ENCODE results near the gene RLN3. TPM values are rescaled to one million over a fixed set of nuclear protein-coding genes. Genes with fewer than 3 reads are reported as not detected.

Gene RLN3
- total and polyA plus RNA-seq, 10 of the 15 experiments (the other 5 are each of a cell fraction or from before 2014, with no cell fraction given): not detected

DNA sequence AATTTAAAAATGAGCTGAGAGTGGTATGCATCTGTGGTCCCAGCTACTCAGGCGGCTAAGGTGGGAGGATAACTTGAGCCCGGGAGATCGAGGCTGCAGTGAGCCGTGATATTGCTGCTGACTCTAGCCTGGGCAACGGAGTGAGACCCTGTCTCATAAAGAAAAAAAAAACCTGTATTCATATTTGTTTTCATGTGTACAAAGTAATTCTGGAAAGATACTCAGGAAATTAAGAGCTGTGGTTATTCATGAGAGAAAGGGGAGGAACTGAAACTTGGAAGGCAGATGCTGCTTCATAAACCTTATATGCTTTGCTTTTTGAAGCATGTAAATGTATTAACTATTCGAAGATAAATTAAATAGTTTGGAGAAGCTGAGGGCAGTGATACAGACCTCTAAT lies 8.8 kb upstream of the RLN3 start:
- H4K20me1 ChIP-seq (ENCODE audit: control insufficient read depth, insufficient read depth): no peaks in the 10 kb centered on the region
- no peaks in the 10 kb centered on the region for H3K79me2 ChIP-seq (ENCODE audit: control insufficient read depth, insufficient read depth, low read length)
- ChIA-PET POLR2A (interaction anchor here (0.6 to 2.1 kb wide), 10 partner anchors 8 to 159 kb away, joined by 3 to 27 read pairs (median 5); partner anchors contain the start of genes IL27RA and RFX1), CTCF (interaction anchor here (0.8 to 2.9 kb wide), 14 partner anchors 8 to 140 kb away, joined by 3 to 21 read pairs (median 6); partner anchors contain the start of genes IL27RA, MISP3 and RLN3), SMC1A (ENCODE audit: uncharacterized antibody, unreplicated experiment) (interaction anchor here (0.7 to 3.1 kb wide), 11 partner anchors 8 to 138 kb away, joined by 3 to 33 read pairs (median 4); partner anchors contain the start of genes IL27RA, RFX1 and RLN3), RAD21 (ENCODE audit: unreplicated experiment) (interaction anchor here (0.7 to 2.7 kb wide), 8 partner anchors 10 to 67 kb away, joined by 3 to 21 read pairs (median 4); partner anchors contain the start of genes DCAF15, IL27RA and RFX1)
- no peak overlapping the region for H3K9ac ChIP-seq (ENCODE audit: control insufficient read depth, insufficient read depth, low read length)
- peak overlapping the region; percentile 83 for H3K4me2 ChIP-seq (ENCODE audit: control insufficient read depth, insufficient read depth)
- H3K4me1 ChIP-seq (ENCODE audit: control insufficient read depth, insufficient read depth, low read length): peaks cover 25% of the 10 kb centered on the region
- H3K27me3 ChIP-seq (replicated peaks in 1 of 2; ENCODE audit: control insufficient read depth in 2 of 2, insufficient read depth in 2 of 2, low read length in 1 of 2): no peaks in the 10 kb centered on the region
- peak overlapping the region; percentile 37; the same call in 1 of the 2 replicates for H2AFZ ChIP-seq (ENCODE audit: control insufficient read depth, low read depth, low read length)
- no peaks in the 10 kb centered on the region for H3K9me3 ChIP-seq (replicated peaks; ENCODE audit: control insufficient read depth, insufficient read depth, low read length)
- H3K27ac ChIP-seq (ENCODE audit: control insufficient read depth, insufficient read depth): peak overlapping the region; percentile 11; the same call in 1 of the 2 replicates
- intact Hi-C loops (cut with micrococcal nuclease; ENCODE audit: unreplicated experiment) (no loop called here), in situ Hi-C loops (cut with MboI) (loop anchor here (10.0 kb wide), 1 partner anchor 854 kb away; no protein-coding TSS in a partner anchor)
- peak overlapping the region; percentile 50 for H3K4me3 ChIP-seq
- TF ChIP-seq RUNX3 (IDR thresholded peaks at IDR 0.05; ENCODE audit: low read length) (peak; percentile 78), EP300 (IDR thresholded peaks at IDR 0.05; ENCODE audit: borderline replicate concordance in 1 of 2, control insufficient read depth in 1 of 2, low read depth in 2 of 2, low read length in 2 of 2) (peak in 1 of 2 experiments; percentile 38; a peak in 1 of 4 replicates), MXI1 (IDR thresholded peaks at IDR 0.05; ENCODE audit: low read depth, low read length) (no peak), SPI1 (IDR thresholded peaks at IDR 0.05; ENCODE audit: borderline replicate concordance, insufficient read depth, low read depth, low read length) (peak; percentile 89), NR2F1 (conservative IDR thresholded peaks at IDR 0.05) (no peak), IKZF1 (conservative IDR thresholded peaks at IDR 0.05) (peak; percentile 64; the same call in 1 of the 2 replicates), POLR2AphosphoS2 (IDR thresholded peaks at IDR 0.05; ENCODE audit: low read depth, low read length) (no peak), DPF2 (IDR thresholded peaks at IDR 0.05) (peak; percentile 47; the same call in 1 of the 2 replicates), EED (IDR thresholded peaks at IDR 0.05; ENCODE audit: low read depth) (no peak), ZNF207 (IDR thresholded peaks at IDR 0.05; ENCODE audit: borderline replicate concordance) (no peak), IRF4 (IDR thresholded peaks at IDR 0.05; ENCODE audit: low read depth, low read length) (peak; percentile 49; the same call in 1 of the 2 replicates), NR2C2 (IDR thresholded peaks at IDR 0.05; ENCODE audit: borderline replicate concordance, control insufficient read depth, insufficient read length, low read depth) (no peak), WRNIP1 (IDR thresholded peaks at IDR 0.05; ENCODE audit: borderline replicate concordance, low read depth, low read length) (no peak), IKZF2 (IDR thresholded peaks at IDR 0.05) (peak; percentile 56 to 62; a peak in 2 of 4 replicates), MTA2 (IDR thresholded peaks at IDR 0.05; ENCODE audit: low read depth) (0 out of 2 replicates have a peak, but pooled peaks have one; percentile 13), BCL3 (IDR thresholded peaks at IDR 0.05; ENCODE audit: borderline replicate concordance, insufficient read depth, low read depth, low read length, poor library complexity, severe bottlenecking) (no peak), SMC3 (IDR thresholded peaks at IDR 0.05; ENCODE audit: borderline replicate concordance, low read length) (no peak), ZNF217 (IDR thresholded peaks at IDR 0.05) (no peak)
- no peaks in the 10 kb centered on the region for H3K36me3 ChIP-seq (ENCODE audit: control insufficient read depth in 2 of 2, insufficient read depth in 2 of 2, low read length in 1 of 2)
- BruUV-seq (replicated peaks): no TSS peak
- WGBS (ENCODE audit: insufficient coverage, insufficient replicate concordance, low lambda C conversion rate, missing lambda C conversion rate): 11% methylated on average over 6 of the region's 6 CpGs
- ATAC-seq (peak; percentile 10; the same call in 1 of the 3 replicates), FAIRE-seq (peak; percentile 78), DNase-seq (ENCODE audit: low read depth, low spot score) (no peak)
